CD4-positive, alpha-beta T cell (primary cell): Measurements from ENCODE around the gene NCKAP5. TPM values are rescaled to one million over a fixed set of nuclear protein-coding genes. Genes with fewer than 3 reads are reported as not detected.

Experiments
- ATAC-seq: fragments of 200-7000 bp; cut with Tn5 transposase; one replicate; pipeline ENCODE4 v1.10.0; 2022; ENCODE audit warnings: mild to moderate bottlenecking; ENCODE audit not compliant: poor library complexity
- CTCF ChIA-PET: fragments of 350-600 bp; sonication (Branson Sonifier 250); formaldehyde crosslinking; loops from one replicate; lab custom pipeline; 2021; ENCODE audit warnings: antibody characterized with exemption, inconsistent platforms; lab: Charles Lee
- POLR2A ChIA-PET: fragments of 350-600 bp; sonication (Branson Sonifier 250); formaldehyde crosslinking; loops from one replicate; lab custom pipeline; 2021; ENCODE audit warnings: antibody characterized with exemption, inconsistent platforms; lab: Charles Lee
- DNase-seq, 14 experiments: peaks; one replicate each; pipeline ENCODE4 v3.0.0-alpha.2; 2013 to 2020; ENCODE audit warnings: mixed read lengths in 2 of 14
- H3K27ac ChIP-seq, 2 donors: one replicate each; pipeline versions ENCODE4 v1.5.1 to v1.7.0; 2013; ENCODE audit warnings: low read length in 2 of 2, low read depth in 1 of 2, mild to moderate bottlenecking in 1 of 2
- H3K27me3 ChIP-seq, 2 experiments: 1 replicate in 1 of 2; 2 replicates in 1 of 2; pipeline versions ENCODE4 v1.6.1 to v1.7.0; 2013; ENCODE audit warnings: low read length in 2 of 2, control low read depth in 1 of 2, mild to moderate bottlenecking in 1 of 2, moderate library complexity in 1 of 2; ENCODE audit not compliant: insufficient read depth in 2 of 2, control insufficient read depth in 1 of 2
- H3K36me3 ChIP-seq: one replicate; pipeline ENCODE4 v1.6.1; 2013; ENCODE audit warnings: low read length, control low read depth; ENCODE audit not compliant: insufficient read depth
- H3K4me1 ChIP-seq: one replicate; pipeline ENCODE4 v1.6.1; 2013; ENCODE audit warnings: low read length, control low read depth; ENCODE audit not compliant: insufficient read depth
- H3K4me3 ChIP-seq: one replicate; pipeline ENCODE4 v1.5.1; 2013; ENCODE audit warnings: mild to moderate bottlenecking, low read length, moderate library complexity
- H3K9me3 ChIP-seq, 2 experiments: 1 replicate in 1 of 2; 2 replicates in 1 of 2; pipeline versions ENCODE4 v1.6.1 to v1.7.0; 2013; ENCODE audit warnings: low read length in 2 of 2, mild to moderate bottlenecking in 2 of 2, control low read depth in 1 of 2, moderate library complexity in 1 of 2; ENCODE audit not compliant: control insufficient read depth in 1 of 2, insufficient read depth in 1 of 2
- H3K27ac Mint-ChIP-seq: one replicate; pipeline ENCODE4 v1.8.0; 2020; ENCODE audit warnings: mixed read lengths
- H3K27me3 Mint-ChIP-seq: one replicate; pipeline ENCODE4 v1.8.0; 2021; ENCODE audit warnings: mixed read lengths
- H3K36me3 Mint-ChIP-seq: one replicate; pipeline ENCODE4 v1.8.0; 2021; ENCODE audit warnings: low read depth, mixed read lengths
- H3K4me1 Mint-ChIP-seq: one replicate; pipeline ENCODE4 v1.8.0; 2021; ENCODE audit warnings: low read depth, mixed read lengths
- H3K4me3 Mint-ChIP-seq: one replicate; pipeline ENCODE4 v1.8.0; 2020; ENCODE audit warnings: mild to moderate bottlenecking, mixed read lengths
- H3K9me3 Mint-ChIP-seq: one replicate; pipeline ENCODE4 v1.8.0; 2020; ENCODE audit warnings: mixed read lengths
- CTCF ChIP-seq: fragments of 200-600 bp; IDR thresholded peaks from one replicate; pipeline ENCODE4 v1.8.0; 2022; ENCODE audit warnings: antibody characterized with exemption, mild to moderate bottlenecking
- intact Hi-C, 2 experiments: fragments of 100-400 bp; cut with DNase I in 1 of 2; cut with micrococcal nuclease in 1 of 2; formaldehyde crosslinking; loops; one replicate each; pipeline versions ENCODE4 v1.15.1 to v1.9.0; 2023 to 2025; cut with DNase I, micrococcal nuclease
- total RNA-seq, 174 experiments: library from RNA in 2 of 174; stranded (reverse) in 2 of 174; gene quantifications; one replicate each; pipeline ENCODE4 v1.2.3 and lab custom pipeline; 2021 to 2026

Gene NCKAP5
- total RNA-seq, 2 experiments from 2014 or later, result not detected

GRCh38 chr2:133438026-133438425 lies 130.2 kb downstream of the NCKAP5 start:
- POLR2A ChIA-PET, result no interaction called here
- Mint-ChIP-seq H3K27ac (no peak overlapping the region), H3K27me3 (no peaks in the 10 kb centered on the region), H3K9me3 (no peaks in the 10 kb centered on the region), H3K4me1 (no peaks in the 10 kb centered on the region), H3K4me3 (no peak overlapping the region), H3K36me3 (no peaks in the 10 kb centered on the region)
- H3K9me3 ChIP-seq, result peaks cover 0 to 10% of the 10 kb centered on the region in 2 experiments
- H3K36me3 ChIP-seq, result no peaks in the 10 kb centered on the region
- intact Hi-C loops, result no loop called here
- ATAC-seq (no peak), DNase-seq (no peak)
- no peak for TF ChIP-seq CTCF
- no peaks in the 10 kb centered on the region for H3K27me3 ChIP-seq
- H3K27ac ChIP-seq, result no peak overlapping the region
- CTCF ChIA-PET, result interaction anchor here (1.2 kb wide), 1 partner anchor 13 kb away, joined by 4 read pairs; no protein-coding TSS in a partner anchor
- no peak overlapping the region for H3K4me3 ChIP-seq
- H3K4me1 ChIP-seq, result no peaks in the 10 kb centered on the region

GRCh38 chr2:133437492-133437891 lies 130.8 kb downstream of the NCKAP5 start:
- Histone ChIP-seq H3K4me3 (no peak overlapping the region), H3K9me3 (peaks cover 0 to 7% of the 10 kb centered on the region in 2 experiments), H3K27me3 (no peaks in the 10 kb centered on the region), H3K36me3 (no peaks in the 10 kb centered on the region), H3K27ac (no peak overlapping the region), H3K4me1 (no peaks in the 10 kb centered on the region)
- H3K4me3 Mint-ChIP-seq, result no peak overlapping the region
- intact Hi-C loops, result no loop called here
- no peak overlapping the region for H3K27ac Mint-ChIP-seq
- H3K36me3 Mint-ChIP-seq, result no peaks in the 10 kb centered on the region
- CTCF ChIA-PET, result interaction anchor here (1.2 kb wide), 1 partner anchor 13 kb away, joined by 4 read pairs; no protein-coding TSS in a partner anchor
- H3K4me1 Mint-ChIP-seq, result no peaks in the 10 kb centered on the region
- no peaks in the 10 kb centered on the region for H3K27me3 Mint-ChIP-seq
- no peak for TF ChIP-seq CTCF
- POLR2A ChIA-PET, result no interaction called here
- no peak for DNase-seq
- no peaks in the 10 kb centered on the region for H3K9me3 Mint-ChIP-seq
- no peak for ATAC-seq

- CTCF ChIA-PET, result no interaction called here
- no peak overlapping the region for H3K27ac ChIP-seq
- H3K27me3 ChIP-seq, result no peaks in the 10 kb centered on the region
- POLR2A ChIA-PET, result no interaction called here
- Mint-ChIP-seq H3K27ac (no peak overlapping the region), H3K36me3 (no peaks in the 10 kb centered on the region), H3K27me3 (no peaks in the 10 kb centered on the region), H3K4me3 (no peak overlapping the region), H3K4me1 (no peaks in the 10 kb centered on the region), H3K9me3 (peaks cover 3% of the 10 kb centered on the region)
- H3K36me3 ChIP-seq, result no peaks in the 10 kb centered on the region
- intact Hi-C loops, result no loop called here
- no peak overlapping the region for H3K4me3 ChIP-seq
- no peaks in the 10 kb centered on the region for H3K9me3 ChIP-seq
- no peak for ATAC-seq
- TF ChIP-seq CTCF, result no peak
- no peak for DNase-seq
- no peaks in the 10 kb centered on the region for H3K4me1 ChIP-seq
These were observed 133.1 kb downstream of the NCKAP5 start for GRCh38 chr2:133434959-133435668.
